Activated CD8-positive, alpha-beta memory T cell treated with anti-CD3 and anti-CD28 coated beads, Interleukin-2, amount 10 ng/mL, durations not matched to agents 7 days and 5 days (primary cell): ENCODE data around the gene PRKD1. TPM values are rescaled to one million over a fixed set of nuclear protein-coding genes. Genes with fewer than 3 reads are reported as not detected.

Source experiments
- ATAC-seq: fragments of 150-1000 bp; cut with Tn5 transposase; one replicate; pipeline ENCODE4 v1.10.0; 2021; ENCODE audit warnings: moderate library complexity
- CTCF ChIA-PET: fragments of 350-600 bp; sonication (Branson Sonifier 250); formaldehyde crosslinking; loops from one replicate; lab custom pipeline; 2021; ENCODE audit warnings: antibody characterized with exemption; lab: Charles Lee
- DNase-seq: peaks from one replicate; pipeline ENCODE4 v3.0.0-alpha.2; 2020
- H3K27ac Mint-ChIP-seq: one replicate; pipeline ENCODE4 v1.8.0; 2021; ENCODE audit warnings: mild to moderate bottlenecking, mixed read lengths
- H3K27me3 Mint-ChIP-seq: one replicate; pipeline ENCODE4 v1.8.0; 2021; ENCODE audit warnings: mixed read lengths
- H3K36me3 Mint-ChIP-seq: one replicate; pipeline ENCODE4 v1.8.0; 2021; ENCODE audit warnings: mild to moderate bottlenecking, mixed read lengths
- H3K4me1 Mint-ChIP-seq: one replicate; pipeline ENCODE4 v1.8.0; 2021; ENCODE audit warnings: mixed read lengths
- H3K4me3 Mint-ChIP-seq: one replicate; pipeline ENCODE4 v1.8.0; 2021; ENCODE audit warnings: mild to moderate bottlenecking, moderate library complexity, mixed read lengths
- H3K9me3 Mint-ChIP-seq: one replicate; pipeline ENCODE4 v1.8.0; 2022; ENCODE audit warnings: low read depth, mixed read lengths
- total RNA-seq, 2 experiments: library from RNA; stranded (reverse); gene quantifications; one replicate each; pipeline ENCODE4 v1.2.3, GENCODE V29; 2021

Gene PRKD1
- total RNA-seq, 2 experiments from 2014 or later: not detected

DNA sequence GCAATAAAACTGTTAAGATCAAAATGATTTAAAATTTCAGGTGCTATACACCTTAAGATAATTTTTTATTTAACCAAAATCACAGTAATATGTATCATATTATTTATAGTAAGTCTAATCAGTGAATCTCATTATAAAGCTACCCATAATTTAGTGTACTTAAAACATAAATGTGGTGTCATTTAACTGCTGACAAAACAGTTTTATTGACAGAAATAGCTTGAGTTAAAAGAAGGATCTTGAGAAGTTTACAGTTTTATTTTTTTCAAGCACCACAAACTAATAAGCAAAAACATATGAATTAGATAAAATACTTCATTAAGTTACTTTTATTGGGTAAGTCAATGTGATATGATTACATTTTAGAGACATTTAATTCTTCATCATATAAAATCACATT lies 400.4 kb downstream of the PRKD1 start:
- no peaks in the 10 kb centered on the region for H3K27me3 Mint-ChIP-seq
- no peak for ATAC-seq
- no peak for DNase-seq
- CTCF ChIA-PET: interaction anchor here (0.6 kb wide), 1 partner anchor 683 kb away, joined by 3 read pairs; no protein-coding TSS in a partner anchor
- no peak overlapping the region for H3K4me3 Mint-ChIP-seq
- H3K27ac Mint-ChIP-seq: no peak overlapping the region
- H3K4me1 Mint-ChIP-seq: no peaks in the 10 kb centered on the region
- H3K9me3 Mint-ChIP-seq: no peaks in the 10 kb centered on the region
- no peaks in the 10 kb centered on the region for H3K36me3 Mint-ChIP-seq
